Stimulated activated CD4-positive, alpha-beta T cell treated with anti-CD3 and anti-CD28 coated beads, Interleukin-2, amount 100 ng/mL, for 48 hours (primary cell): ENCODE measurements around the gene TUBA8.
"Not testable (repeated sequence)": the region's sequence is repeated elsewhere in the genome, so short reads cannot be mapped to it uniquely, and the experiment has no call there.

Experiments
- DNase-seq, 2 donors: peaks; one replicate each; pipeline ENCODE4 v3.0.0-alpha.2; 2020

Gene TUBA8

GRCh38 chr22:18130699-18131429 lies 20.3 kb downstream of the TUBA8 start:
- no peak for DNase-seq

- no peak for DNase-seq
These were observed 22.8 kb downstream of the TUBA8 start for GRCh38 chr22:18133452-18133851.

GRCh38 chr22:18136563-18137320 lies 26.1 kb downstream of the TUBA8 start:
- DNase-seq = no peak

GRCh38 chr22:18141004-18141403 lies 30.4 kb downstream of the TUBA8 start:
- not testable (repeated sequence) for DNase-seq

GRCh38 chr22:18144105-18144504 lies 33.5 kb downstream of the TUBA8 start:
- DNase-seq = no peak

GRCh38 chr22:18145676-18146388 lies 35.2 kb downstream of the TUBA8 start:
- DNase-seq = no peak

GRCh38 chr22:18146389-18146753 lies 35.8 kb downstream of the TUBA8 start:
- no peak for DNase-seq

GRCh38 chr22:18147791-18148190 lies 37.2 kb downstream of the TUBA8 start:
- no peak for DNase-seq

GRCh38 chr22:18148293-18148965 lies 37.8 kb downstream of the TUBA8 start:
- no peak for DNase-seq

GRCh38 chr22:18152519-18152918 lies 41.9 kb downstream of the TUBA8 start:
- no peak for DNase-seq

GRCh38 chr22:18154821-18155390 lies 44.3 kb downstream of the TUBA8 start:
- no peak for DNase-seq

- not testable (repeated sequence) for DNase-seq
These were observed 44.9 kb downstream of the TUBA8 start for GRCh38 chr22:18155546-18155945.

GRCh38 chr22:18156878-18157713 lies 46.5 kb downstream of the TUBA8 start:
- peak; percentile 62 to 70 for DNase-seq

- no peak for DNase-seq
These were observed 47.1 kb downstream of the TUBA8 start for GRCh38 chr22:18157714-18158028.

GRCh38 chr22:18160641-18161040 lies 50.0 kb downstream of the TUBA8 start:
- not testable (repeated sequence) for DNase-seq

GRCh38 chr22:18163843-18164242 lies 53.2 kb downstream of the TUBA8 start:
- not testable (repeated sequence) for DNase-seq

- not testable (repeated sequence) for DNase-seq
These were observed 54.0 kb downstream of the TUBA8 start for GRCh38 chr22:18164584-18164983.

- DNase-seq = not testable (repeated sequence)
These were observed 54.7 kb downstream of the TUBA8 start for GRCh38 chr22:18165356-18165755.

GRCh38 chr22:18170284-18170683 lies 59.7 kb downstream of the TUBA8 start:
- DNase-seq = not testable (repeated sequence)

- DNase-seq = not testable (repeated sequence)
These were observed 61.6 kb downstream of the TUBA8 start for GRCh38 chr22:18172203-18172602.

GRCh38 chr22:18172776-18173175 lies 62.2 kb downstream of the TUBA8 start:
- DNase-seq = not testable (repeated sequence)

GRCh38 chr22:18173441-18173840 lies 62.8 kb downstream of the TUBA8 start:
- DNase-seq = not testable (repeated sequence)
